Measurements from ENCODE around the gene GALNT3.

The GALNT3 gene

GRCh38 chr2:165720511-165720910, 73.5 kb downstream of the GALNT3 start:
- DNase-seq = no peak

- no peak for DNase-seq
These were observed 75.3 kb downstream of the GALNT3 start for GRCh38 chr2:165718610-165719210.

GRCh38 chr2:165716091-165716490, 78.0 kb downstream of the GALNT3 start:
- DNase-seq = no peak

GRCh38 chr2:165706960-165707487, 87.0 kb downstream of the GALNT3 start:
- no peak for DNase-seq

- DNase-seq = no peak
These were observed 92.9 kb downstream of the GALNT3 start for GRCh38 chr2:165701147-165701546.

GRCh38 chr2:165700531-165700930, 93.5 kb downstream of the GALNT3 start:
- DNase-seq = no peak

GRCh38 chr2:165699946-165700345, 94.1 kb downstream of the GALNT3 start:
- DNase-seq = no peak

- no peak for DNase-seq
These were observed 95.6 kb downstream of the GALNT3 start for GRCh38 chr2:165698444-165698884.

GRCh38 chr2:165697748-165698443, 96.2 kb downstream of the GALNT3 start:
- no peak for DNase-seq
